HG03025 (cell line): ENCODE results near the gene PEX1.
"Not testable (repeated sequence)": the region's sequence is repeated elsewhere in the genome, so short reads cannot be mapped to it uniquely, and the experiment has no call there.

Experiments used
- ATAC-seq: cut with Tn5 transposase; IDR thresholded peaks from one replicate; pipeline ENCODE4 v1.9.1; 2021; ENCODE audit warnings: mild to moderate bottlenecking, moderate library complexity; ENCODE audit not compliant: unreplicated experiment, low FRiP score

Gene PEX1

GRCh38 chr7:92528188-92528957 is at the start of gene PEX1, which contains the start of gene RBM48:
Gene PEX1, minus strand, starts transcription at chr7:92528520. Its CDS starts 85 bp downstream, at chr7:92528435.
Gene RBM48, plus strand, starts transcription at chr7:92528795. Its CDS starts 19 bp downstream, at chr7:92528814.
- peak; percentile 95 for ATAC-seq

- ATAC-seq = no peak
These were observed 48.0 kb upstream of the PEX1 start for GRCh38 chr7:92576296-92576695.

GRCh38 chr7:92569137-92569536 is 40.8 kb upstream of the PEX1 start:
- ATAC-seq = no peak

- ATAC-seq = no peak
These were observed 39.1 kb upstream of the PEX1 start for GRCh38 chr7:92567460-92567859.

- no peak for ATAC-seq
These were observed 35.0 kb upstream of the PEX1 start for GRCh38 chr7:92563345-92563744.

- ATAC-seq = no peak
These were observed 32.3 kb upstream of the PEX1 start for GRCh38 chr7:92560602-92561001.

- ATAC-seq = no peak
These were observed 29.6 kb upstream of the PEX1 start for GRCh38 chr7:92557808-92558362.

- ATAC-seq = no peak
These were observed 28.9 kb upstream of the PEX1 start for GRCh38 chr7:92557249-92557648.

- no peak for ATAC-seq
These were observed 21.9 kb upstream of the PEX1 start for GRCh38 chr7:92550194-92550593.

GRCh38 chr7:92547579-92547978 is 19.3 kb upstream of the PEX1 start:
- no peak for ATAC-seq

- no peak for ATAC-seq
These were observed 18.7 kb upstream of the PEX1 start for GRCh38 chr7:92546856-92547497.

- not testable (repeated sequence) for ATAC-seq
These were observed 16.8 kb upstream of the PEX1 start for GRCh38 chr7:92545116-92545515.

GRCh38 chr7:92543542-92543941 is 15.2 kb upstream of the PEX1 start:
- not testable (repeated sequence) for ATAC-seq

- ATAC-seq = no peak
These were observed 6.3 kb upstream of the PEX1 start for GRCh38 chr7:92534572-92534971.

- peak; percentile 4 for ATAC-seq
These were observed 591 bp upstream of the PEX1 start for GRCh38 chr7:92528958-92529264.

- peak; percentile 26 for ATAC-seq
These were observed 776 bp downstream of the PEX1 start for GRCh38 chr7:92527300-92528187.

- no peak for ATAC-seq
These were observed 5.2 kb downstream of the PEX1 start for GRCh38 chr7:92523110-92523509.

GRCh38 chr7:92520024-92520423 is 8.3 kb downstream of the PEX1 start:
- ATAC-seq = no peak

- ATAC-seq = no peak
These were observed 10.7 kb downstream of the PEX1 start for GRCh38 chr7:92517631-92518030.

- ATAC-seq = no peak
These were observed 15.0 kb downstream of the PEX1 start for GRCh38 chr7:92513167-92513902.
